OCI-LY3 (cell line): Measurements from ENCODE around the gene MMP2.

Experiments used
- CTCF ChIP-seq: fragments of 200-600, 300-600 bp; sonication (generic); IDR thresholded peaks from 2 replicates; pipeline ENCODE4 v1.5.1; 2014; ENCODE audit warnings: antibody characterized with exemption, low read length, low read depth
- EZH2phosphoT487 ChIP-seq: fragments of 200-600 bp; shearing (Covaris generic); IDR thresholded peaks from 2 replicates; pipeline ENCODE4 v1.6.1; 2018; ENCODE audit warnings: antibody characterized with exemption, mixed run types, low read depth

DNA sequence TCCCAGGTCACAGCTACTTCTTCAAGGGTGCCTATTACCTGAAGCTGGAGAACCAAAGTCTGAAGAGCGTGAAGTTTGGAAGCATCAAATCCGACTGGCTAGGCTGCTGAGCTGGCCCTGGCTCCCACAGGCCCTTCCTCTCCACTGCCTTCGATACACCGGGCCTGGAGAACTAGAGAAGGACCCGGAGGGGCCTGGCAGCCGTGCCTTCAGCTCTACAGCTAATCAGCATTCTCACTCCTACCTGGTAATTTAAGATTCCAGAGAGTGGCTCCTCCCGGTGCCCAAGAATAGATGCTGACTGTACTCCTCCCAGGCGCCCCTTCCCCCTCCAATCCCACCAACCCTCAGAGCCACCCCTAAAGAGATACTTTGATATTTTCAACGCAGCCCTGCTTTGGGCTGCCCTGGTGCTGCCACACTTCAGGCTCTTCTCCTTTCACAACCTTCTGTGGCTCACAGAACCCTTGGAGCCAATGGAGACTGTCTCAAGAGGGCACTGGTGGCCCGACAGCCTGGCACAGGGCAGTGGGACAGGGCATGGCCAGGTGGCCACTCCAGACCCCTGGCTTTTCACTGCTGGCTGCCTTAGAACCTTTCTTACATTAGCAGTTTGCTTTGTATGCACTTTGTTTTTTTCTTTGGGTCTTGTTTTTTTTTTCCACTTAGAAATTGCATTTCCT, 26.5 kb downstream of the MMP2 start:
- no peak for TF ChIP-seq CTCF
- no peak for TF ChIP-seq EZH2phosphoT487
